ENCODE measurements around the gene SNAPIN. TPM values are rescaled to one million over a fixed set of nuclear protein-coding genes. Genes with fewer than 3 reads are reported as not detected.

SNAPIN gene
- total and polyA plus RNA-seq, 9 of the 15 experiments (the other 6 are each of a cell fraction or from before 2014, with no cell fraction given): 11.2 to 43.9 (median 32.3) TPM

- POLR2A ChIA-PET: interaction anchor here (0.9 to 11.6 kb wide), 2 partner anchors 9 to 13 kb away, joined by 3 to 205 read pairs; partner anchors contain the start of gene S100A13
- in situ Hi-C loops (cut with MboI): no loop called here
- intact Hi-C loops (cut with micrococcal nuclease): no loop called here
- no TSS peak for BruUV-seq (replicated peaks)
- no peak overlapping the region for H3K27ac ChIP-seq (ENCODE audit: extremely low read depth, low read depth, low read length)
- CTCF ChIA-PET (ENCODE audit: low intra/inter-chr PET ratio): no interaction called here
- no peak overlapping the region for H3K4me3 ChIP-seq
- ATAC-seq (no peak), FAIRE-seq (no peak), DNase-seq (ENCODE audit: extremely low read depth in 1 of 4, low spot score in 3 of 4) (no peak)
- H3K79me2 ChIP-seq (ENCODE audit: control insufficient read depth, insufficient read depth, low read length): peaks cover 57% of the 10 kb centered on the region
- peaks cover 10 to 13% of the 10 kb centered on the region in 2 experiments; a peak in 4 of 5 replicates for H3K4me1 ChIP-seq (replicated peaks in 1 of 2; ENCODE audit: control insufficient read depth in 2 of 2, insufficient read depth in 2 of 2, low read length in 2 of 2)
- no peaks in the 10 kb centered on the region for H3K27me3 ChIP-seq (ENCODE audit: control insufficient read depth in 2 of 2, insufficient read depth in 2 of 2, low read length in 2 of 2)
- no peak overlapping the region for H2AFZ ChIP-seq (ENCODE audit: low read depth, low read length)
- 97% methylated on average over 9 of the region's 9 CpGs for WGBS (ENCODE audit: insufficient coverage, low coverage, missing lambda C conversion rate)
- peak overlapping the region in 1 of 2 experiments; percentile 70; a peak in 1 of 4 replicates for H3K9ac ChIP-seq (ENCODE audit: insufficient read depth in 1 of 2, low read depth in 2 of 2, low read length in 2 of 2)
- H3K9me3 ChIP-seq (replicated peaks; ENCODE audit: control insufficient read depth, insufficient read depth, low read depth, low read length): no peaks in the 10 kb centered on the region
- H3K9me1 ChIP-seq (ENCODE audit: control insufficient read depth, insufficient read depth, low read length): no peaks in the 10 kb centered on the region
- H3K36me3 ChIP-seq (ENCODE audit: control insufficient read depth, insufficient read depth, low read length): peaks cover 58% of the 10 kb centered on the region
- H4K20me1 ChIP-seq (replicated peaks; ENCODE audit: control insufficient read depth, insufficient read depth, low read length): no peaks in the 10 kb centered on the region; the same call in 1 of the 2 replicates
- TF ChIP-seq ZNF79 (CRISPR knock-in tag; IDR thresholded peaks at IDR 0.05; ENCODE audit: low read depth) (no peak), RBFOX2 (IDR thresholded peaks at IDR 0.05; ENCODE audit: low read depth, low read length) (peak; percentile 33; the same call in 1 of the 2 replicates), JUND (IDR thresholded peaks at IDR 0.05; ENCODE audit: borderline replicate concordance, low read depth, low read length) (no peak), JUND (tag; IDR thresholded peaks at IDR 0.05; ENCODE audit: borderline replicate concordance, low read depth, low read length) (no peak), CBFB (CRISPR knock-in tag; IDR thresholded peaks at IDR 0.05) (no peak), CEBPB (tag; IDR thresholded peaks at IDR 0.05) (no peak)
- peak overlapping the region; percentile 88; the same call in 1 of the 2 replicates for H3K4me2 ChIP-seq (ENCODE audit: insufficient read depth, low read length)
Observed at GRCh38 chr1:153636312-153636711, 22.2 kb upstream of the SNAPIN start.

- no peak overlapping the region for H2AFZ ChIP-seq (ENCODE audit: low read depth, low read length)
- no peaks in the 10 kb centered on the region for H3K27me3 ChIP-seq (ENCODE audit: control insufficient read depth in 2 of 2, insufficient read depth in 2 of 2, low read length in 2 of 2)
- POLR2A ChIA-PET: interaction anchor here (0.6 to 11.6 kb wide), 6 partner anchors 10 to 290 kb away, joined by 3 to 205 read pairs (median 6); partner anchors contain the start of genes S100A1 and S100A13
- H3K27ac ChIP-seq (ENCODE audit: extremely low read depth, low read depth, low read length): no peak overlapping the region
- H3K79me2 ChIP-seq (ENCODE audit: control insufficient read depth, insufficient read depth, low read length): peaks cover 57% of the 10 kb centered on the region
- BruUV-seq (replicated peaks): no TSS peak
- no peak overlapping the region for H3K9ac ChIP-seq (ENCODE audit: insufficient read depth in 1 of 2, low read depth in 2 of 2, low read length in 2 of 2)
- CTCF ChIA-PET (ENCODE audit: low intra/inter-chr PET ratio): no interaction called here
- H4K20me1 ChIP-seq (replicated peaks; ENCODE audit: control insufficient read depth, insufficient read depth, low read length): no peaks in the 10 kb centered on the region; the same call in 1 of the 2 replicates
- H3K36me3 ChIP-seq (ENCODE audit: control insufficient read depth, insufficient read depth, low read length): peaks cover 78% of the 10 kb centered on the region
- DNase-seq (ENCODE audit: extremely low read depth in 1 of 4, low spot score in 3 of 4) (no peak), FAIRE-seq (no peak), ATAC-seq (no peak)
- 95% methylated on average over 6 of the region's 6 CpGs for WGBS (ENCODE audit: insufficient coverage, low coverage, missing lambda C conversion rate)
- H3K4me1 ChIP-seq (replicated peaks in 1 of 2; ENCODE audit: control insufficient read depth in 2 of 2, insufficient read depth in 2 of 2, low read length in 2 of 2): peaks cover 9 to 10% of the 10 kb centered on the region in 2 experiments; a peak in 4 of 5 replicates
- in situ Hi-C loops (cut with MboI) (no loop called here), intact Hi-C loops (cut with micrococcal nuclease) (no loop called here)
- no peaks in the 10 kb centered on the region for H3K9me3 ChIP-seq (replicated peaks; ENCODE audit: control insufficient read depth, insufficient read depth, low read depth, low read length)
- no peaks in the 10 kb centered on the region for H3K9me1 ChIP-seq (ENCODE audit: control insufficient read depth, insufficient read depth, low read length)
- H3K4me2 ChIP-seq (ENCODE audit: insufficient read depth, low read length): no peak overlapping the region
- no peak overlapping the region for H3K4me3 ChIP-seq
- TF ChIP-seq SRSF1 (IDR thresholded peaks at IDR 0.05; ENCODE audit: low read depth, low read length) (no peak), ZFP30 (CRISPR knock-in tag; IDR thresholded peaks at IDR 0.05; ENCODE audit: borderline replicate concordance) (no peak), NR0B1 (IDR thresholded peaks at IDR 0.05; ENCODE audit: partially characterized antibody) (no peak), DPF2 (IDR thresholded peaks at IDR 0.05) (no peak), FOXO4 (CRISPR knock-in tag; IDR thresholded peaks at IDR 0.05) (no peak), GTF2B (IDR thresholded peaks at IDR 0.05; ENCODE audit: extremely low read depth, insufficient read length) (no peak), ZBTB1 (CRISPR knock-in tag; IDR thresholded peaks at IDR 0.05; ENCODE audit: borderline replicate concordance, low read depth) (no peak)
Observed at GRCh38 chr1:153638261-153638660, 20.2 kb upstream of the SNAPIN start.

All from K562 (cell line).